Effector memory CD4-positive, alpha-beta T cell (primary cell): ENCODE results near the gene TRMT61A.

ENCODE experiments used
- DNase-seq, 3 donors: peaks; one replicate each; pipeline ENCODE4 v3.0.0-alpha.2; 2020
- H3K27ac ChIP-seq: 2 replicates; pipeline ENCODE4 v1.7.0; 2013; ENCODE audit warnings: mild to moderate bottlenecking, low read length, moderate library complexity; ENCODE audit not compliant: insufficient read depth, poor library complexity, severe bottlenecking
- H3K27me3 ChIP-seq: replicated peaks from 2 replicates; pipeline ENCODE4 v1.7.0; 2013; ENCODE audit warnings: mild to moderate bottlenecking, low read length; ENCODE audit not compliant: insufficient read depth, control insufficient read depth, poor library complexity, severe bottlenecking
- H3K36me3 ChIP-seq: 2 replicates; pipeline ENCODE4 v1.7.0; 2013; ENCODE audit warnings: mild to moderate bottlenecking, low read length, moderate library complexity; ENCODE audit not compliant: control insufficient read depth, insufficient read depth
- H3K4me1 ChIP-seq: 2 replicates; pipeline ENCODE4 v1.7.0; 2013; ENCODE audit warnings: low read length, mild to moderate bottlenecking; ENCODE audit not compliant: control insufficient read depth, insufficient read depth, poor library complexity, severe bottlenecking
- H3K4me3 ChIP-seq: 2 replicates; pipeline ENCODE4 v1.7.0; 2013; ENCODE audit warnings: low read length, low read depth, mild to moderate bottlenecking; ENCODE audit not compliant: insufficient read depth, poor library complexity, severe bottlenecking
- H3K9me3 ChIP-seq: 2 replicates; pipeline ENCODE4 v1.7.0; 2013; ENCODE audit warnings: mild to moderate bottlenecking, low read length, moderate library complexity; ENCODE audit not compliant: control insufficient read depth

TRMT61A gene

DNA sequence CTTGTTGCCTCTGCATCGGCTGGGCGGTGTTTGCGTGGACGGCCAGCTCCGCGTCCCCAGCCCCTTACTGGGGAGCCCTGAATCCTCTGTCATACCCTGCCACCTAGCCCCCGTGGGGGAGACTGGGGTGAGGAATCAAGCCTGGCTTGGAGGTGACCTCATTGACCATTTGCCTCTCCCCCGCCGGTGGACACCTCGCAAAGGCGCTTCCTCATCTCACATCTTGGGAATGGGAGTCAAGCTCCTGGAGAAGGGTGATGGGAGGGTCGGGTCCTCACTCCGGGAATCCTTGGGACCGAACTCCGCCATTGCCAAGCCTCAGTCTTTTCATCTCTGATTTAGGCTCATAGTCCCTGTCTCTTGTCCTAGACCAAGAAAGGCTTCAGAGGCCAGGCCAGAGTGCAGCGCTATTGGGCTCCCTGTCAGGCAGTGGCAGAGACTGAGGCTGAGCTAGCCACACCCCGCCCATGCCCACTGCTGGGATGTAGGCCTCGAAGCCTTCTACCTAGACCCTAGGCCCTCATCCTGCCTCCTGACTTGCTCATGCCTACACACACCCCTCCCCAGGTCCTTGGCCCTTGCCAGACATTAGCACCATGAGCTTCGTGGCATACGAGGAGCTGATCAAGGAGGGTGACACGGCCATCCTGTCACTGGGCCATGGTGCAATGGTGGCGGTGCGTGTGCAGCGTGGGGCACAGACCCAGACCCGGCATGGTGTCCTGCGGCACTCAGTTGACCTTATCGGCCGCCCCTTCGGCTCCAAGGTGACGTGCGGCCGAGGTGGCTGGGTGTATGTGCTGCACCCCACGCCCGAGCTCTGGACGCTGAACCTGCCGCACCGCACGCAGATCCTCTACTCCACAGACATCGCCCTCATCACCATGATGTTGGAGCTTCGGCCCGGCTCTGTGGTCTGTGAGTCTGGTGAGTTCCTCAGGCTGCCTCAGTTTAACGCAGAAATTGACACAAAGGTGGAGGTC, 678 bp downstream of the TRMT61A start:
- Histone ChIP-seq H3K27ac (peak overlapping the region; percentile 75), H3K4me3 (peak overlapping the region; percentile 91), H3K36me3 (peaks cover 16% of the 10 kb centered on the region), H3K4me1 (peaks cover 23% of the 10 kb centered on the region), H3K9me3 (no peaks in the 10 kb centered on the region), H3K27me3 (no peaks in the 10 kb centered on the region)
- DNase-seq, result no peak

DNA sequence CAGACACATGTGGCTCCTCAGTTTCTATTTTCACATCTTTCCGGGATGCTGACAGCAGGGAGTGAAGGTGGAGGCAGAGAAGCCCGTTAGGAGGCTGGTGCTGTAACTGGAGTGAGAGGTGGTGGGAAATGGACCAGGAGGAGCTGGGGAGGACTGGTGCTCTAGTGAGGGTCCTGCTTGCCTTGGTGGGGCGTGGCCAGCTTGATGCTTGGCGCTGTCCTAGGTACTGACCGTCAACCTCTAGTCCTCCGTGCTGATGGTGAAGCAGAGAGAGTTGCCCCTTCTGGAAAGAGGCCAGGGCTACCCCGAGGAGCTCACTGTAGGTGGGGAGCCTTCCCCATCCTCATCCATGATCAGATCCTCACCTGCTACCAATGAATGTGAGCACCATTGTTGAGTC, 1.4 kb downstream of the TRMT61A start:
- Histone ChIP-seq H3K9me3 (no peaks in the 10 kb centered on the region), H3K27ac (no peak overlapping the region), H3K36me3 (peaks cover 17% of the 10 kb centered on the region), H3K4me1 (peaks cover 23% of the 10 kb centered on the region), H3K4me3 (no peak overlapping the region), H3K27me3 (no peaks in the 10 kb centered on the region)
- DNase-seq, result no peak

DNA sequence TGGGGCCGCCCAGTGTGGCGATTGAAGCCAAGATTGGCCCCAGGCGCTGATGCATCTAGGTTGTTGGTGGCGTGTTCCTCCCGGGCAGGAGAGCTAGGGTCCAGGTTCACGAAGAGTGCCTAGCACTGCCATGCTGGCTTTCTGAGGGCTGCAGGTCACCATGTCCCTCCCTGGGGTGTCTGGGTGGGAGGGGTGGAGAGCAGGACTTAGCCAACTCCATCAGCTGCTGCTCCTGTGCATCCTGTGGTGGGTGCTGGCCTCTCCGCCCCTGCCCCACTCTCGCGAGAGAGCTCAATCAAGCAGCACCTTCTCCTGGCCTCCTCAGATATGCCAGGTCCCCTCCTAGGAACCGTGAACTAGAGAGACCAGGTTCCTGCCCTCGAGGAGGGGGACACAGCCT, 1.8 kb downstream of the TRMT61A start:
- H3K4me1 ChIP-seq, result peaks cover 23% of the 10 kb centered on the region
- H3K9me3 ChIP-seq, result no peaks in the 10 kb centered on the region
- H3K27me3 ChIP-seq, result no peaks in the 10 kb centered on the region
- no peak for DNase-seq
- H3K27ac ChIP-seq, result no peak overlapping the region
- H3K36me3 ChIP-seq, result peaks cover 18% of the 10 kb centered on the region
- no peak overlapping the region for H3K4me3 ChIP-seq

DNA sequence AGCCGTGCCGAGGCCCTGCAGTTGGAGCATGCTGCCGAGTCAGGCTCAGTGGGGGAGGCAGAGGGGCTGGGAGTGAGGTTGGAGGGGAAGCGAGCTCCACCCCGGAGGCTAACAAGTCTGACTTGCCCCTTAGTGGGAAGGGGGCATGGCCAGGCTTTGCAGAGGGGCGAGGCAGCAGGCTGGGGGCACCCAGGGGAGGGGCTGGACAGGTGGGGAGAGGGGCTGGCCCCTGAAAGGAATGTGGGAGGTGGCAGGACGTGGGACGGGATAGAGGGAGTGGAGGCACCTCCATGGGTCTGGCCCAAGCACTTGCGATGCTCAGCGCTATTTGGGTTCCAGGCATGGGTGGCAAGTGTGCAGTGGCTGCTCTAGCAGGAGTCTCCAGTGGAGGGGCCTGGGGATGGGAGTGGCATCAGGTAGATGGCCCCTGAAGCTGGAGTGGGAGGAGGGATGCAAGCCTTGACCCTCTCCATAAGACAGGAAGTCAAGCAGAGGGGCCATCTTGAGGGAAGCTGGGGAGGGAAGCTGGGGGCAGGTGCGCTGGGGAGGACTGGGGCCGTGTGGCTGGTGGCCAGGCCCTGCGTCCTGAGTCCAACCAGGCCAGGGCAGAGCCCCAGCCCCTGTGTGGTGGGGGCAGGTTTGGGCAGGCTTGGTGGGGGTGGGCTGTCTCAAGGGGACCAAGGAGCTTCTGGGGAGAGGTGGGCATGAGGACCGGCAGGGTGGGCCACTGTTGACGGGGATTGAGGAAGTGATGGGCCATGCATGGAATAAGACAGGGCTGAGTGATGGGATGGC, 2.6 kb downstream of the TRMT61A start:
- Histone ChIP-seq H3K9me3 (no peaks in the 10 kb centered on the region), H3K27me3 (no peaks in the 10 kb centered on the region), H3K4me3 (no peak overlapping the region), H3K4me1 (peaks cover 23% of the 10 kb centered on the region), H3K27ac (no peak overlapping the region), H3K36me3 (peaks cover 18% of the 10 kb centered on the region)
- no peak for DNase-seq

DNA sequence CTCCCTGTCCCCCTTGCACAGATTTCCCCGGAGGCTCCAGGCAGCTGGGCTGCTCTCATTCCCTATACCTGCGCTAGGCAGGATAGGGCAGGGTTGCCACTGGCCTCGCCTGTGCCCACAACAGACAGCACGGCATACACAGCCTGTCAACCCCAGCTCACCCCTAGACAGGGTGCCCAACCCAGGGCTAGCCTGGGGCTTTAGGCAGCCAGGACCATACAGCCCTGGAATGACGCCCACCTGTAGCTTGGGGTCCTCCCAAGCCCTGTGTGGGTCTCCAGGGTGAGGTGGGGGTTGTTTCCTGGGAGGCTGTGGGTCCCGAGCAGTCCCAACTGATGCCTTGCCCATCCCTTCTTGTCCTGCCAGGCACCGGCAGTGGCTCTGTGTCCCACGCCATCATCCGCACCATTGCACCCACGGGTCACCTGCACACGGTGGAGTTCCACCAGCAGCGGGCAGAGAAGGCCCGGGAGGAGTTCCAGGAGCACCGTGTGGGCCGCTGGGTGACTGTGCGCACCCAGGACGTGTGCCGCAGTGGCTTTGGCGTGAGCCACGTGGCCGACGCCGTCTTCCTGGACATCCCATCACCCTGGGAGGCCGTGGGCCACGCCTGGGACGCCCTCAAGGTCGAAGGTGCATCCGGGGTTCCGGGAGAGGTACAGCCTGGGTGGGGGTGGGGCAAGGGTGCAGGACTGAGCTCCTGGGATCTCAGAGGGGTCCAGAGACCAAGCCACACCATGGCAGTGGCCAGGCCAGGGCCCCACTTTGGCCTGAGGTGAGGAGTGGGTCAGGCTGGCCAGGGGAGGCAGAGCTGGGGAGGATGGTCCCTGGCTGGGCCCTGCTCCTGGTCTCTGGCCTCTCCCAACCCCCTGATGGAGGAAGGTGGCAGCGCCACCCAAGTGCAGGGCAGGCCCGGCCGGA, 3.5 kb downstream of the TRMT61A start:
- Histone ChIP-seq H3K4me3 (no peak overlapping the region), H3K36me3 (peaks cover 18% of the 10 kb centered on the region), H3K4me1 (peaks cover 23% of the 10 kb centered on the region), H3K27me3 (no peaks in the 10 kb centered on the region), H3K9me3 (no peaks in the 10 kb centered on the region), H3K27ac (no peak overlapping the region)
- DNase-seq, result no peak

DNA sequence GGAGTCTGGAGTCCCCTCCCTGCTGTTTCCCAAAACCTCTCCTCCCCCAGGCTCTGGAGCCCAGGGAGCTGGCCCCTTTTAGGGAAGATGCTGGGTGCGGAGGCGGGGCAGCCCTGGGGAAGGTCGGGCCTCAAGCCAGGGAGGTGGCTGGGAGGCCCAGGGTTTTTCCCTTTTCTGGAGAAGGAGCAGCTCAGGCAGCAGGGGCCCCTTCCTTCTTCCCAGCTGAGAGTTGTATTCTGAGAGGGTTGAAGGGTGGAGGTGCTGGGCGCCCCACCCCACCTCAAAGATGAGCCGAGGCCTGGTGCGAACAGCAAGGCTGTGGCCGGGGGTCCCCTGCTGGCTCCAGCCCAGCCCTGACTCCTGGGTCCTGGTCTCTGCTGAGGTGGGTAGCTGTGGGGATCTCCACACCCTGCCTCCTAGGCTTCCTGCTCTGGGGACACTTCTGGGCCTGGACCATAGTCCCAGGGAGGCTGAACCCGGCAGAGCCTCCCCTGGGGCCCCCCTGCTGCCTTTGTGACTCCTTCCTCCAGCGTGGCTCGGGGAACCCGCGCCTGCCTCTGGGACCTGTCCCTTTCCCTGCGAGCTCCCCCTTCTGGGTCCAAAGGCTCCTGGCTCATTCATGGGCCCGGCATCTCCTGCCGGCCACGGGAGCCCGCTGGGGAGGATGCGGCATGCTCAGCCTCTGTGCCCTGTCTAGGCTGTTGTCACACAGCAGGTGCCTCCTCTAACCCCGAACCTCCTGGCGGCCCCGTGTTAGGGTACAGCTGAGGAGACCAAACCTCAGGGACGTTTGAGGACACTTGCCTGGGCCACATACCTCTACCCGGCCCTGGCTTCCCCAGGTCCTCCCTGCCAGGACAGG, 4.4 kb downstream of the TRMT61A start:
- Histone ChIP-seq H3K36me3 (peaks cover 18% of the 10 kb centered on the region), H3K9me3 (no peaks in the 10 kb centered on the region), H3K4me1 (peaks cover 20% of the 10 kb centered on the region), H3K27ac (no peak overlapping the region), H3K27me3 (no peaks in the 10 kb centered on the region), H3K4me3 (no peak overlapping the region)
- DNase-seq, result no peak

DNA sequence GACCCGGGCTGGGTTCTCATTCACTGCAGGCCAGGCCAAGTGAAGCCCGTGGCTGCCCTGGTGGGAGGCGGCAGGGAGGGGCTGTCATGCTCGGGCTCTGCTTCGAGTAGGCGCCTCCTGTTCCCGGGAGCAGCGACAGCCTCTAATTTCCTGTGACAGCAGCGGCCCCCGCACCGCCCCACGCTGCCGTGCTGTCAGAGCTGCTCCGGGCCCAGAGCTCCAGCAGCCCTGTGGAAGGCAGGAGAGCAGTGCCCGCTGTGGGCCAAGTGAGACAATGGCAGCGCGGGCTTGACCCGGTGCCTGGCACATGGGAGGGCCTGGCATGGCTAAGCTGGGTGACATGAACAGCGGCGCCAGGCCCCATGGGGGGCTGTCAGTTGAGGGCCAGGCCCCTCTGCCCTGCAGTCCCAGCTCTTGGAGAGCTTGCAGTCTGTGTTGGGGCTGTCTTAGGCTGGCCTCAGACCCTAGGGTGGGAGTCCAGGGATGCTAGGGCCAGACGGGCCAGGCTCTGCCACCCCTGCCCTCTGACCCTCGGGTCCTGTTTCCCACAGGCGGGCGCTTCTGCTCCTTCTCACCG, 5.1 kb downstream of the TRMT61A start:
- Histone ChIP-seq H3K4me3 (no peak overlapping the region), H3K9me3 (no peaks in the 10 kb centered on the region), H3K36me3 (peaks cover 18% of the 10 kb centered on the region), H3K27me3 (no peaks in the 10 kb centered on the region), H3K4me1 (peaks cover 15% of the 10 kb centered on the region), H3K27ac (no peak overlapping the region)
- DNase-seq, result no peak

DNA sequence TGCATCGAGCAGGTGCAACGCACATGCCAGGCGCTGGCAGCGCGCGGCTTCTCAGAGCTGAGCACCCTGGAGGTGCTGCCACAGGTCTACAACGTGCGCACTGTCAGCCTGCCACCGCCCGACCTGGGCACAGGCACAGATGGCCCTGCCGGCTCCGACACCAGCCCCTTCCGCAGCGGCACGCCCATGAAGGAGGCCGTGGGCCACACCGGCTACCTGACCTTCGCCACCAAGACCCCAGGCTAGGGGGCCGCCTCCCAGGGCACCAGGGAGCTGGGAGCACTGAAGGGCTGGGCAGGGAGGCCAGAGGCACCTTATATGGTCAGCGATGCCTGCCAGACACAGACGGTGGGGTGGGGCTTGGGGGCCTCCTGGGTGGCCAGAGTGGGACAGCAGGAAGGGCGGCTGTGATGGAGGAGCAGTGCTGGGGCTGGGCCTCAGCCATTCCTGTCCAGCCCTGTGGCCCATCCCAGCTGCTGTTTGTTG, 5.6 kb downstream of the TRMT61A start:
- H3K4me3 ChIP-seq, result no peak overlapping the region
- peaks cover 18% of the 10 kb centered on the region for H3K36me3 ChIP-seq
- peaks cover 12% of the 10 kb centered on the region for H3K4me1 ChIP-seq
- no peaks in the 10 kb centered on the region for H3K27me3 ChIP-seq
- no peak for DNase-seq
- H3K9me3 ChIP-seq, result no peaks in the 10 kb centered on the region
- no peak overlapping the region for H3K27ac ChIP-seq
